Ascending aorta (tissue), 2 donors: ENCODE measurements around the gene VSTM2L. TPM values are rescaled to one million over a fixed set of nuclear protein-coding genes. Genes with fewer than 3 reads are reported as not detected.

Experiments
- DNase-seq, 2 donors: peaks; one replicate each; pipeline ENCODE4 v3.0.0-alpha.2; 2019; ENCODE audit warnings: low spot score in 2 of 2
- H3K27ac ChIP-seq, 2 donors: fragments of 200-600 bp; sonication (generic); one replicate each; pipeline ENCODE4 v1.5.1; 2016 to 2017; ENCODE audit warnings: mild to moderate bottlenecking in 1 of 2
- H3K27me3 ChIP-seq: fragments of 200-600 bp; sonication (generic); one replicate; pipeline ENCODE4 v1.5.1; 2017
- H3K36me3 ChIP-seq, 2 donors: fragments of 200-600 bp; sonication (generic); one replicate each; pipeline ENCODE4 v1.5.1; 2016
- H3K4me1 ChIP-seq, 2 donors: fragments of 200-600 bp; sonication (generic); one replicate each; pipeline ENCODE4 v1.5.1; 2016 to 2017; ENCODE audit warnings: mild to moderate bottlenecking in 1 of 2
- H3K4me3 ChIP-seq, 2 donors: fragments of 200-600 bp; sonication (generic); one replicate each; pipeline ENCODE4 v1.5.1; 2016 to 2017; ENCODE audit warnings: mild to moderate bottlenecking in 1 of 2
- H3K9me3 ChIP-seq, 2 donors: fragments of 200-600 bp; sonication (generic); one replicate each; pipeline ENCODE4 v1.5.1; 2016
- intact Hi-C: fragments of 100-400 bp; cut with DNase I; formaldehyde crosslinking; loops from one replicate; pipeline ENCODE4 v1.15.1; 2023
- total RNA-seq: library from RNA; depleted of rRNA; stranded (reverse); fragments of >200 nt; gene quantifications from one replicate; pipeline ENCODE4 v1.1.0, GENCODE V29; 2016
- TF ChIP-seq, protein P1 (sequence below), 3 experiments: fragments of 200-600 bp in 2 of 3; fragments of 450-650 bp in 1 of 3; sonication (generic) in 2 of 3; IDR thresholded peaks; one replicate each; pipeline ENCODE4 v1.5.1; 2016 to 2019; ENCODE audit warnings: antibody characterized with exemption in 3 of 3, mild to moderate bottlenecking in 1 of 3, moderate library complexity in 1 of 3

Gene VSTM2L
- total RNA-seq, 1 donor from 2014 or later = 1.1 TPM

DNA sequence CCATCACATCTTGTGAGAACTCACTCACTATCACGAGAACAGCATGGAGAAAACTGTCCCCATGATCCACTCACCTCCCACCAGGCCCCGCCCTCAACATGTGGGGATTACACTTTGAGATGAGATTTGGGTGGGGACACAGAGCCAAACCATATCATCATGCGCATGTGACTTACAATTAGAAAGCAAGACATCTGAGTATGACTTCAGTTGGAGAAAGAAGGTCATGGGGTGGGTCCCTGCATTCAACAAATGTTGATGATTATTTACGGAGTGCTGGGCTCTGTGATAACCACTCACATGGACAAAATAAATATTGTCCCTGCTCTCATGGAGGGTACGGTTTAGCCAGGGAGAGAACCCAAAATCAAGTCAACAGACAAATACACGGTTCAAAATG, 37.9 kb downstream of the VSTM2L start:
- Histone ChIP-seq H3K4me3 (no peak overlapping the region), H3K27ac (no peak overlapping the region), H3K4me1 (no peaks in the 10 kb centered on the region), H3K9me3 (no peaks in the 10 kb centered on the region), H3K36me3 (no peaks in the 10 kb centered on the region), H3K27me3 (no peaks in the 10 kb centered on the region)
- peak in 1 of 2 donors; percentile 11 for DNase-seq
- intact Hi-C loops = no loop called here
- TF ChIP-seq, protein P1, sequence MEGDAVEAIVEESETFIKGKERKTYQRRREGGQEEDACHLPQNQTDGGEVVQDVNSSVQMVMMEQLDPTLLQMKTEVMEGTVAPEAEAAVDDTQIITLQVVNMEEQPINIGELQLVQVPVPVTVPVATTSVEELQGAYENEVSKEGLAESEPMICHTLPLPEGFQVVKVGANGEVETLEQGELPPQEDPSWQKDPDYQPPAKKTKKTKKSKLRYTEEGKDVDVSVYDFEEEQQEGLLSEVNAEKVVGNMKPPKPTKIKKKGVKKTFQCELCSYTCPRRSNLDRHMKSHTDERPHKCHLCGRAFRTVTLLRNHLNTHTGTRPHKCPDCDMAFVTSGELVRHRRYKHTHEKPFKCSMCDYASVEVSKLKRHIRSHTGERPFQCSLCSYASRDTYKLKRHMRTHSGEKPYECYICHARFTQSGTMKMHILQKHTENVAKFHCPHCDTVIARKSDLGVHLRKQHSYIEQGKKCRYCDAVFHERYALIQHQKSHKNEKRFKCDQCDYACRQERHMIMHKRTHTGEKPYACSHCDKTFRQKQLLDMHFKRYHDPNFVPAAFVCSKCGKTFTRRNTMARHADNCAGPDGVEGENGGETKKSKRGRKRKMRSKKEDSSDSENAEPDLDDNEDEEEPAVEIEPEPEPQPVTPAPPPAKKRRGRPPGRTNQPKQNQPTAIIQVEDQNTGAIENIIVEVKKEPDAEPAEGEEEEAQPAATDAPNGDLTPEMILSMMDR (IDR thresholded peaks at IDR 0.05) = no peak

DNA sequence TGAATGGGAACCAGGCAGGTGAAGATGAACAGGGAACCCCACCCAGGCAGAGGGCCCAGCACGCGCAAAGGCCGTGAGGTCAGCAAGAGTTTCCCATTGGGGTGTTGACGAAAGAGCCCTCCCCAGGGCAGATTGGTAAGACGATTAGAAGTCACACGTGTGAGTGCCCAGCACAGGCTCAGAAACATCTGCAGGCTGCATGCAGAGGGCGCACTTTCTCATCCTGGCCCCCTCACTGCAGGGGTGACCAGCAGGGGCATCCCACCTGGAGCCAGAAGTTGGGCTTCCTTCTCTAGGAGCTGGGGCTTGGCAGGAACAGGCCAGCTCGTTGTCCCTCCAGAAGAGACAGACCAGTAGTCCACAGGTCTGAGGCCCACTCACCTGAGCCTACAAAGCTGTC, 38.4 kb downstream of the VSTM2L start:
- Histone ChIP-seq H3K4me1 (no peaks in the 10 kb centered on the region), H3K9me3 (no peaks in the 10 kb centered on the region), H3K36me3 (no peaks in the 10 kb centered on the region), H3K27ac (no peak overlapping the region), H3K4me3 (no peak overlapping the region), H3K27me3 (no peaks in the 10 kb centered on the region)
- peak in 1 of 2 donors; percentile 33 for DNase-seq
- intact Hi-C loops = no loop called here
- TF ChIP-seq, protein P1 (IDR thresholded peaks at IDR 0.05) = no peak

DNA sequence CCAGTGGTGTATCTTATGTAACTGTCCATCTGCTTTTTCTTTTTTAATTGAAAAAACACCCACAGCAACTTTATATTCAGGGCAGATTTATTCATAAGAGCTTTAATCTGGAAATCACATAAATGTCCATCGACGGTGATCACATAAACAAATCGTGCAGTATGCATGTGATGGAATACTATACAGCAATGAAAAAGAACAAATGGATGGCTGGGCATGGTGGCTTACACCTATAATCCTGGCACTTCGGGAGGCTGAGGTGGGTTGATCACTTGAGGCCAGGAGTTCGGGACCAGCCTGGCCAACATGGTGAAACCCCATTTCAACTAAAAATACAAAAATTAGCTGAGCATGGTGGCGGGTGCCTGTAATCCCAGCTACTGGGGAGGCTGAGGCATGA, 39.1 kb downstream of the VSTM2L start:
- Histone ChIP-seq H3K36me3 (no peaks in the 10 kb centered on the region), H3K27ac (no peak overlapping the region), H3K4me1 (no peaks in the 10 kb centered on the region), H3K27me3 (no peaks in the 10 kb centered on the region), H3K4me3 (no peak overlapping the region), H3K9me3 (no peaks in the 10 kb centered on the region)
- no peak for DNase-seq
- TF ChIP-seq, protein P1 (IDR thresholded peaks at IDR 0.05) = no peak
- intact Hi-C loops = no loop called here

DNA sequence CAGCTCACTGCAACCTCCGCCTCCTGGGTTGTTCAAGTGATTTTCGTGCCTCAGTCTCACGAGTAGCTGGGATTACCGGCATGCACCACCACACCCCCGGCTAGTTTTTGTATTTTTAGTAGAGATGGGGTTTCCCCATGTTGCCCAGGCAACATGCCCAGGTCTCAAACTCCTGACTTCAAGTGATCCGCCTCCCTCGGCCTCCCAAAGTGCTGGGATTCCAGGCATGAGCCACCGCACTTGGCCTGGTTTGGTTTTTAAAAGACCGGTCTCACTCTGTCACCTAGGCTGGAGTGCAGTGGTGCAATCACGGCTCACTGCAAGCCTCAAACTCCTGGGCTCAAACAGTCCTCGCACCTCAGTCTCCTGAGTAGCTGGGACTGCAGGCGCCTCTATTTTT, 40.1 kb downstream of the VSTM2L start:
- H3K27me3 ChIP-seq = no peaks in the 10 kb centered on the region
- DNase-seq = no peak
- no peaks in the 10 kb centered on the region for H3K9me3 ChIP-seq
- intact Hi-C loops = no loop called here
- TF ChIP-seq, protein P1 (IDR thresholded peaks at IDR 0.05) = no peak
- no peaks in the 10 kb centered on the region for H3K36me3 ChIP-seq
- H3K4me1 ChIP-seq = no peaks in the 10 kb centered on the region
- no peak overlapping the region for H3K4me3 ChIP-seq
- no peak overlapping the region for H3K27ac ChIP-seq

DNA sequence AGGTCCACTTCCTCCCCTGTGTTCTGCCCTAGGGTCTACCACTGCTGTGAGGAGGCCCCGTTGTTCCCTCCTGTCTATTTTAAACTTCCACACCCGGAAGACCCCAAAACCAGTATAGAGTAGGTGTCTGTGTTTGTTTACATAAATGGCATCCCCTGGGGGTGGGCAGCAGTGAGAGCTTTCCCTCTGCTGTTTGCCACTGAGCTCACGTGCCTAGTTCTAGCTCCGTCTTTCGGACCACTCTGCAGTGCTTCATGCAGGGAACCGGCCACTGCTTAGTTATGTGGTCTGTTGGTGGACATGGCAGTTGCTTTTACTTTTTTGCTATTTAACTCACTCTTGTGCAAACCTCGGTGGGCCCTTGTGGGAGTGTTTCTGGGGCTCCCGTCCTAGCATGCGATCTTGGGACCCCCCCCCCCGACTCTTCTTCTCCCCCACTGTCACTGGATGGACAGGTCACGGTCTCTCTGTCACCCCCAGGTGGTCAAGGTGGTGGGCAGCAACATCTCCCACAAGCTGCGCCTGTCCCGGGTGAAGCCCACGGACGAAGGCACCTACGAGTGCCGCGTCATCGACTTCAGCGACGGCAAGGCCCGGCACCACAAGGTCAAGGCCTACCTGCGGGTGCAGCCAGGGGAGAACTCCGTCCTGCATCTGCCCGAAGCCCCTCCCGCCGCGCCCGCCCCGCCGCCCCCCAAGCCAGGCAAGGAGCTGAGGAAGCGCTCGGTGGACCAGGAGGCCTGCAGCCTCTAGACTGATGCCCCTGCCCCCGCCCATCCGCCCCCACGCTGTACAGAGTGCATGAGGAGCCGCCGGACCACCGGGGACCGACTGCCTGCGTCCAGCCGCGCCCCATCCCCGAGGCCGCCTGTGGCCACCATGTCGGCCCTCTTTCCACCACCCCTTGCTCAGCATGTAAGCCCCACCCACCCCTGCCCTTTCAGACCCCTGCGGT, 40.9 kb downstream of the VSTM2L start:
- no peaks in the 10 kb centered on the region for H3K4me1 ChIP-seq
- no peak overlapping the region for H3K4me3 ChIP-seq
- no peak overlapping the region for H3K27ac ChIP-seq
- no peaks in the 10 kb centered on the region for H3K36me3 ChIP-seq
- intact Hi-C loops = no loop called here
- TF ChIP-seq, protein P1 (IDR thresholded peaks at IDR 0.05) = no peak
- no peaks in the 10 kb centered on the region for H3K27me3 ChIP-seq
- H3K9me3 ChIP-seq = no peaks in the 10 kb centered on the region
- DNase-seq = no peak
